22Rv1 (cell line): ENCODE results near the gene CDK5.

Experiments used
- H3K27ac ChIP-seq: fragments of 450-650 bp; 2 replicates; pipeline ENCODE4 v1.5.1; 2017
- ZFX ChIP-seq: fragments of 450-650 bp; IDR thresholded peaks from 2 replicates; pipeline ENCODE4 v1.6.1; 2017; ENCODE audit warnings: antibody characterized with exemption, borderline replicate concordance
- TF ChIP-seq, protein P1 (sequence below): fragments of 450-650 bp; IDR thresholded peaks from 2 replicates; pipeline ENCODE4 v1.5.1; 2017; ENCODE audit warnings: mild to moderate bottlenecking

CDK5 gene

DNA sequence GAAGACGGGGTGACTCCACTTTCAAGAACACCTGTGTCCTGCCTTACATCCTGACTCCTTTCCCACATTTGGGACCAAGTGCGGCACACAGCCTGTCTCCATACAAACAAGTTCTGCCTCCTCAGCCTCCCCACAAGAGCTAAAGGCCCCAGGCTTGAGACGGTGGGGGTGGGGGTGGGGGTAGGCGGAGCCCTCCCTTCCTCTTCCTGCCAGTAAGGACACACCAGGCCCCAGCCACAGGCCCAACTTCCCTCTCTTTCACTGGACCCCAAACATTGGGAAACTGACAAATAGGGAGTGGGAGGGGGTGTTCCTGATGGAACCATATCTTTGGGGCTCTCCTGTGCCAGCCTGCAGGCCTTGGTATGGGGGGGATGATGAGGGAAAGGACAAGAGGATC, 4.6 kb downstream of the CDK5 start:
- no peak overlapping the region for H3K27ac ChIP-seq
- TF ChIP-seq, protein P1, sequence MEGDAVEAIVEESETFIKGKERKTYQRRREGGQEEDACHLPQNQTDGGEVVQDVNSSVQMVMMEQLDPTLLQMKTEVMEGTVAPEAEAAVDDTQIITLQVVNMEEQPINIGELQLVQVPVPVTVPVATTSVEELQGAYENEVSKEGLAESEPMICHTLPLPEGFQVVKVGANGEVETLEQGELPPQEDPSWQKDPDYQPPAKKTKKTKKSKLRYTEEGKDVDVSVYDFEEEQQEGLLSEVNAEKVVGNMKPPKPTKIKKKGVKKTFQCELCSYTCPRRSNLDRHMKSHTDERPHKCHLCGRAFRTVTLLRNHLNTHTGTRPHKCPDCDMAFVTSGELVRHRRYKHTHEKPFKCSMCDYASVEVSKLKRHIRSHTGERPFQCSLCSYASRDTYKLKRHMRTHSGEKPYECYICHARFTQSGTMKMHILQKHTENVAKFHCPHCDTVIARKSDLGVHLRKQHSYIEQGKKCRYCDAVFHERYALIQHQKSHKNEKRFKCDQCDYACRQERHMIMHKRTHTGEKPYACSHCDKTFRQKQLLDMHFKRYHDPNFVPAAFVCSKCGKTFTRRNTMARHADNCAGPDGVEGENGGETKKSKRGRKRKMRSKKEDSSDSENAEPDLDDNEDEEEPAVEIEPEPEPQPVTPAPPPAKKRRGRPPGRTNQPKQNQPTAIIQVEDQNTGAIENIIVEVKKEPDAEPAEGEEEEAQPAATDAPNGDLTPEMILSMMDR = no peak
- no peak for TF ChIP-seq ZFX

DNA sequence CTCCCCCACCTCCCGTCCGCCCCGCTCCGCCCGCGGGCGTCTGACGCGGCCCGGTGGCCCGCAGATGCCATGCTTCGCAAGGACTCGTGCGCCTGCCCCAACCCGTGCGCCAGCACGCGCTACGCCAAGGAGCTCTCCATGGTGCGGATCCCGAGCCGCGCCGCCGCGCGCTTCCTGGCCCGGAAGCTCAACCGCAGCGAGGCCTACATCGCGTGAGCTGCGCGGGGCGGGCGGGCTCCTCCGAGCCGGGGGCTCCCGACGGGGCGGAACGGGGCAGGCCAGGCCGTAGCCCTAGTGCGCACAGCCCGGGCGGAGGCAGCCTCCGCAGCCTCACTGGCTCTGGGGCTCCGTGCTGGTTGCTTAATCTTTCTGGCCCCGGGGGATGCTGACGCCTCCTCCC, 6.6 kb downstream of the CDK5 start:
- no peak overlapping the region for H3K27ac ChIP-seq
- TF ChIP-seq, protein P1 = no peak
- TF ChIP-seq ZFX = no peak

DNA sequence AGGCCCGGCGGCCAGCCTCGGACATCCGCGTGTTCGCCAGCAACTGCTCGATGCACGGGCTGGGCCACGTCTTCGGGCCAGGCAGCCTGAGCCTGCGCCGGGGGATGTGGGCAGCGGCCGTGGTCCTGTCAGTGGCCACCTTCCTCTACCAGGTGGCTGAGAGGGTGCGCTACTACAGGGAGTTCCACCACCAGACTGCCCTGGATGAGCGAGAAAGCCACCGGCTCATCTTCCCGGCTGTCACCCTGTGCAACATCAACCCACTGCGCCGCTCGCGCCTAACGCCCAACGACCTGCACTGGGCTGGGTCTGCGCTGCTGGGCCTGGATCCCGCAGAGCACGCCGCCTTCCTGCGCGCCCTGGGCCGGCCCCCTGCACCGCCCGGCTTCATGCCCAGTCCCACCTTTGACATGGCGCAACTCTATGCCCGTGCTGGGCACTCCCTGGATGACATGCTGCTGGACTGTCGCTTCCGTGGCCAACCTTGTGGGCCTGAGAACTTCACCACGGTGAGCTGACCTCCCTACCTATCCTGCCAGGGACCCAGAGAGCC, 8.7 kb downstream of the CDK5 start:
- H3K27ac ChIP-seq = no peak overlapping the region
- no peak for TF ChIP-seq ZFX
- TF ChIP-seq, protein P1 = no peak

DNA sequence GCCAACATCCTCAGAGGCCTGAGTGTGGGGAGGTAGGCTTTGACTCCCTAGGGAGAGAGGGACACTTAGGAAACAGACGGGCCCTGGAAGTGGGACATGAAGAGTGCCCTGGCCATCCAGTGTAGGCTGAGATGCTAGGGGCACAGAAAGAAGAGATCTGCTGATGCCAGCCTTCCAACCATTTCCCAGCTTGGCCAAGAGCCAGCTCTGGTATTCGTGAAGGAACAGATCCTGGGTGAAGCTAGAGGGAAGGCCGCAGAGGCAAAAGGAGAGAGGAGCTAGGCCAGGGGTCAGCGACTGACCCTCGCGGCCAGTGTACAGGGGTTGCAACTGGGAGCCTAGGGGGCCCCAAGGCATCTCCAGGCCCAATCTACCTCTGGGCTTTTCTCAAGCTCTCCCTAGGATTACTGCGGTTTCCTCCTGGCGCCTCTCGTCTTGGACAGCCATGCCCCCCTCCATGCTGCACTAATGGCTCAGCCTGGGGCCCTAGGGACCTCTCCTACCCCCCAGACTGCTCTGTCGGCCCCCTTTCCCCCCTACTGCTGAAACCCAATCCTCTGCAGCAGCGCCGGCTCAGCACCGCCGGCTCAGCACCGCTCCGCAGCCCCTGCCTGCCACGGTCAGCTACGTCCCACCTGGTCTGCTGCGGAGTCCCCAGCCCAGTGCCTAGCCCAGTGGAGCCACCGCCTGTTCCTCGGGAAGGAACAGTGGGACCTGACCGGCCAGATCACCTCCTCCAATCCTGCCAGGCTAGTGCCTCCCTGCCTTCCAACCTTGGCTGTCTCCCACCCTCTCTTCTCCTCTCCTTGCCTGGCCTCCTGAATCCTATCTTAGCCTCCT, 9.5 kb downstream of the CDK5 start, which contains the start of gene ASIC3:
ASIC3 (plus strand) TSS at position 556 of the 840 bp plus-strand sequence. CDS start 355 bp downstream, outside the sequence.
- H3K27ac ChIP-seq = peak within 1 kb of the TSS; percentile 33; the same call in 1 of the 2 replicates
- no peak for TF ChIP-seq ZFX
- TF ChIP-seq, protein P1 = no peak

DNA sequence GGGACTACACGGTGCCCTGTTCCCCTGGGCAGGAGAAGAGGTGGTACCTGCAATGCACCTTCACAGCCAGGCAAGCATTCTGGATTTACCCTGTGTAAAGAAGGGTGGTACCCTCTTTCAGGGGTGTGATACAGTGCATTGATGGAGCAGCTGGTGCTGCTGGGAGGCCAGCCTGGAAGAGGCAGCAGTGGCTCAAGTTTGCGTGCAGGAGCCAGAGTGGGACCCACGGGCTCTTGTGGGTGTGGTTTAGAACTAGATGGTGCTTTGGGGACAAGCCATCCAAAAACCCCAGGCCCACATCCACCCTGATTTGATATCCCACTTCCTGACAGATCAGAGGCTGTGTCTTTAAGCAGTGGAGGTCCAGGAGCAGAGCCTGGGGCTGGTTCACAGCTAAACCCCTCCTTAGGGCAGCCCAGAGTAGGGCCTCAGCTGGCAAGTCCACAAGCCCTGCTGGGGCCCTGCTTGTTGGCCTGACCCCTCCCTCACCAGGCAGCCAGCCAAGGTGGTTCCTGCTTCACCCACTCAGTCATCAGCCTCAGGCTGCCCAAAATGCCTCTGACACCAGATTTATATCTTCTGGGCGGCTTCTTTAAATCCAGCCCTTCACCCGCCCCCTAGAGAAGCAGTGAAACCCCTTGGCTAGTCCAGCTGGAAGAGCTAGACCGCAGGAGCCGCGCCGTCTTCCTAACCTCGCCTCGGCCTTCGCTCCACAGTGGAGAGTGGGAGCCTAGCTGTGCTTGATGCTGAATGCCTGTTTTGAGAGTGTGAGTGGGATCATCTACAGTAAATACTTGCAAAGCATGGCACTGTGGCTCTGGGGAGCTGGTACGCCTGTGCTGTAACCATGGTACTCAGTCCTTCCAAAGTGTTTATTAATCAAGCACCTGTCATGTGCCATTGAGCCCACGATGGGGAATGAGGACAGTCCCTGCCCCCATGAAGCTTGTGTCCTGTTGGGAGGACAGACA, 10.8 kb downstream of the CDK5 start:
- peak overlapping the region; percentile 33; the same call in 1 of the 2 replicates for H3K27ac ChIP-seq
- TF ChIP-seq ZFX = no peak
- TF ChIP-seq, protein P1 = no peak

DNA sequence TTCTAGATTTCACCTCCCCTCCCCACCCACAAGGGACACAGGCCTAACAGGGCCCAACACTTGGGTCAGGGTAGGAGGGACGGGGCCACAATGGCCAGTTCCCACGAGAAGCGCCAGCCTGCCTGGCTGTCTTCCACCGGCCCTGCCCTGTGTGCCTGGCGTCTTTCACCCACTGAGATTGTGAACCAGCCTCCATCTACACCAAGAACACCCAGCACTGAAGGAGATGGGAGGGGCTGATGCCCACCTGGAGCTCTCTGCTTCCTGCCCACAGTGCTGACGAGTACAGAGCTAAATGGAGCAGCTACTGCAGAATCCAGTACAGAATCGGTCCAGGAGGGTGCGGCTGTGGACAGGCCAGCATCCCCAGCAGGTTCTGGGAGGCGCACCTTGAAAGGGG, 11.7 kb downstream of the CDK5 start:
- TF ChIP-seq ZFX = no peak
- TF ChIP-seq, protein P1 = no peak
- H3K27ac ChIP-seq = no peak overlapping the region
